Islet of Langerhans (tissue), 1 donor: ENCODE results near the gene REX1BD.

ENCODE experiments used
- FAIRE-seq: peaks from one replicate; lab custom pipeline; 2011; peaks lifted over from hg19 to GRCh38; lab: Jason Lieb, UNC

The REX1BD gene

GRCh38 chr19:18603255-18603957 lies 14.8 kb downstream of the REX1BD start:
- FAIRE-seq, result no peak

GRCh38 chr19:18603958-18604819 lies 15.6 kb downstream of the REX1BD start:
- FAIRE-seq, result no peak

GRCh38 chr19:18604820-18605159 lies 16.2 kb downstream of the REX1BD start:
- no peak for FAIRE-seq

GRCh38 chr19:18605196-18605545 lies 16.6 kb downstream of the REX1BD start:
- FAIRE-seq, result no peak

- no peak for FAIRE-seq
Measured at GRCh38 chr19:18605546-18606280, 17.1 kb downstream of the REX1BD start.

GRCh38 chr19:18606281-18607225 lies 18.0 kb downstream of the REX1BD start, which contains the start of gene CRLF1:
TSS of gene CRLF1 (minus strand) at chr19:18606799. CDS start at chr19:18606656, 143 bp downstream.
- FAIRE-seq, result no peak

GRCh38 chr19:18607226-18608101 lies 18.9 kb downstream of the REX1BD start:
- FAIRE-seq, result no peak

- no peak for FAIRE-seq
Measured at GRCh38 chr19:18608102-18608804, 19.7 kb downstream of the REX1BD start.

GRCh38 chr19:18608805-18609716 lies 20.5 kb downstream of the REX1BD start:
- FAIRE-seq, result no peak

- FAIRE-seq, result no peak
Measured at GRCh38 chr19:18609717-18610051, 21.1 kb downstream of the REX1BD start.

- FAIRE-seq, result no peak
Measured at GRCh38 chr19:18610245-18610555, 21.6 kb downstream of the REX1BD start.

- FAIRE-seq, result no peak
Measured at GRCh38 chr19:18610556-18611326, 22.1 kb downstream of the REX1BD start.

GRCh38 chr19:18611327-18612050 lies 22.9 kb downstream of the REX1BD start:
- FAIRE-seq, result no peak

- no peak for FAIRE-seq
Measured at GRCh38 chr19:18612051-18612771, 23.6 kb downstream of the REX1BD start.

- no peak for FAIRE-seq
Measured at GRCh38 chr19:18612772-18613588, 24.4 kb downstream of the REX1BD start, which contains the start of gene TMEM59L. TSS of gene TMEM59L (plus strand) at chr19:18612870. CDS start at chr19:18612959, 89 bp downstream.

- FAIRE-seq, result no peak
Measured at GRCh38 chr19:18613589-18614234, 25.1 kb downstream of the REX1BD start.
